IPS DF 6.9 (cell line): ENCODE data around the gene PTGFR.

Source experiments
- DNase-seq: peaks from one replicate; pipeline ENCODE4 v3.0.0-alpha.2; 2013; ENCODE audit warnings: low read depth, low spot score
- H3K27ac ChIP-seq: one replicate; pipeline ENCODE4 v1.5.1; 2013; ENCODE audit warnings: low read length, control low read depth
- H3K27me3 ChIP-seq: 2 replicates; pipeline ENCODE4 v1.6.1; 2013; ENCODE audit warnings: mild to moderate bottlenecking, low read length; ENCODE audit not compliant: control insufficient read depth, insufficient read depth
- H3K36me3 ChIP-seq: 2 replicates; pipeline ENCODE4 v1.6.1; 2013; ENCODE audit warnings: low read length; ENCODE audit not compliant: control insufficient read depth, insufficient read depth
- H3K4me1 ChIP-seq: 2 replicates; pipeline ENCODE4 v1.6.1; 2013; ENCODE audit warnings: low read length; ENCODE audit not compliant: control insufficient read depth, insufficient read depth
- H3K4me3 ChIP-seq: 2 replicates; pipeline ENCODE4 v1.5.1; 2013; ENCODE audit warnings: mild to moderate bottlenecking, low read length
- H3K9me3 ChIP-seq: 2 replicates; pipeline ENCODE4 v1.6.1; 2013; ENCODE audit warnings: low read length, inconsistent platforms; ENCODE audit not compliant: control insufficient read depth, insufficient read depth
- WGBS: extraction: QIAGEN DNeasy Blood & Tissue Kit; methylation state at CpG from one replicate; pipeline ENCODE4 v1.1.7; 2013; ENCODE audit warnings: mixed read lengths, missing lambda C conversion rate; ENCODE audit not compliant: insufficient read length, insufficient coverage; 5-methylcytosine and 5-hydroxymethylcytosine counted together

The PTGFR gene

GRCh38 chr1:78543941-78544643 lies 53.3 kb downstream of the PTGFR start:
- no peaks in the 10 kb centered on the region for H3K4me1 ChIP-seq
- no peak overlapping the region for H3K27ac ChIP-seq
- H3K27me3 ChIP-seq, result no peaks in the 10 kb centered on the region
- no peaks in the 10 kb centered on the region for H3K36me3 ChIP-seq
- no peak overlapping the region for H3K4me3 ChIP-seq
- WGBS, result no CpG with 5 or more reads among the region's 3 CpGs
- H3K9me3 ChIP-seq, result no peaks in the 10 kb centered on the region
- DNase-seq, result no peak

GRCh38 chr1:78547081-78547480 lies 56.3 kb downstream of the PTGFR start:
- WGBS, result no CpG with 5 or more reads among the region's 1 CpG

GRCh38 chr1:78549331-78549730 lies 58.6 kb downstream of the PTGFR start:
- no peaks in the 10 kb centered on the region for H3K27me3 ChIP-seq
- H3K4me3 ChIP-seq, result no peak overlapping the region
- no peak for DNase-seq
- H3K27ac ChIP-seq, result no peak overlapping the region
- H3K9me3 ChIP-seq, result no peaks in the 10 kb centered on the region
- WGBS, result no CpG with 5 or more reads among the region's 3 CpGs
- H3K4me1 ChIP-seq, result no peaks in the 10 kb centered on the region
- no peaks in the 10 kb centered on the region for H3K36me3 ChIP-seq

More at GRCh38 chr1:78547081-78547480, 56.3 kb downstream of the PTGFR start:
- H3K9me3 ChIP-seq, result no peaks in the 10 kb centered on the region
- H3K4me3 ChIP-seq, result no peak overlapping the region
- no peaks in the 10 kb centered on the region for H3K36me3 ChIP-seq
- no peaks in the 10 kb centered on the region for H3K4me1 ChIP-seq
- DNase-seq, result no peak
- no peaks in the 10 kb centered on the region for H3K27me3 ChIP-seq
- no peak overlapping the region for H3K27ac ChIP-seq

- Histone ChIP-seq H3K36me3 (no peaks in the 10 kb centered on the region), H3K27ac (no peak overlapping the region), H3K4me3 (no peak overlapping the region), H3K4me1 (no peaks in the 10 kb centered on the region), H3K9me3 (no peaks in the 10 kb centered on the region), H3K27me3 (no peaks in the 10 kb centered on the region)
- no peak for DNase-seq
- no CpG with 5 or more reads among the region's 3 CpGs for WGBS
These were observed 59.1 kb downstream of the PTGFR start for GRCh38 chr1:78549891-78550290.

- no peaks in the 10 kb centered on the region for H3K9me3 ChIP-seq
- no peaks in the 10 kb centered on the region for H3K4me1 ChIP-seq
- no peak overlapping the region for H3K4me3 ChIP-seq
- H3K36me3 ChIP-seq, result no peaks in the 10 kb centered on the region
- no peak overlapping the region for H3K27ac ChIP-seq
- no peaks in the 10 kb centered on the region for H3K27me3 ChIP-seq
- peak; percentile 16 for DNase-seq
- WGBS, result no CpG with 5 or more reads among the region's 5 CpGs
These were observed 63.1 kb downstream of the PTGFR start for GRCh38 chr1:78553859-78554258.

GRCh38 chr1:78554840-78555239 lies 64.1 kb downstream of the PTGFR start:
- Histone ChIP-seq H3K27ac (no peak overlapping the region), H3K9me3 (no peaks in the 10 kb centered on the region), H3K4me1 (no peaks in the 10 kb centered on the region), H3K4me3 (no peak overlapping the region), H3K36me3 (no peaks in the 10 kb centered on the region), H3K27me3 (no peaks in the 10 kb centered on the region)
- DNase-seq, result no peak

GRCh38 chr1:78559680-78560079 lies 68.9 kb downstream of the PTGFR start:
- no peak for DNase-seq
- no peak overlapping the region for H3K4me3 ChIP-seq
- H3K9me3 ChIP-seq, result no peaks in the 10 kb centered on the region
- no peak overlapping the region for H3K27ac ChIP-seq
- H3K4me1 ChIP-seq, result no peaks in the 10 kb centered on the region
- H3K27me3 ChIP-seq, result no peaks in the 10 kb centered on the region
- H3K36me3 ChIP-seq, result no peaks in the 10 kb centered on the region

GRCh38 chr1:78560811-78561210 lies 70.0 kb downstream of the PTGFR start:
- Histone ChIP-seq H3K4me1 (no peaks in the 10 kb centered on the region), H3K9me3 (no peaks in the 10 kb centered on the region), H3K36me3 (no peaks in the 10 kb centered on the region), H3K27me3 (no peaks in the 10 kb centered on the region), H3K4me3 (no peak overlapping the region), H3K27ac (no peak overlapping the region)
- no peak for DNase-seq
- no CpG with 5 or more reads among the region's 1 CpG for WGBS

- H3K4me1 ChIP-seq, result no peaks in the 10 kb centered on the region
- no peaks in the 10 kb centered on the region for H3K9me3 ChIP-seq
- H3K27ac ChIP-seq, result no peak overlapping the region
- H3K4me3 ChIP-seq, result no peak overlapping the region
- no CpG with 5 or more reads among the region's 2 CpGs for WGBS
- no peaks in the 10 kb centered on the region for H3K27me3 ChIP-seq
- no peak for DNase-seq
- H3K36me3 ChIP-seq, result no peaks in the 10 kb centered on the region
These were observed 71.1 kb downstream of the PTGFR start for GRCh38 chr1:78561856-78562255.

- no peak overlapping the region for H3K4me3 ChIP-seq
- no CpG with 5 or more reads among the region's 2 CpGs for WGBS
- no peak overlapping the region for H3K27ac ChIP-seq
- H3K4me1 ChIP-seq, result no peaks in the 10 kb centered on the region
- DNase-seq, result no peak
- no peaks in the 10 kb centered on the region for H3K27me3 ChIP-seq
- no peaks in the 10 kb centered on the region for H3K36me3 ChIP-seq
- H3K9me3 ChIP-seq, result no peaks in the 10 kb centered on the region
These were observed 74.6 kb downstream of the PTGFR start for GRCh38 chr1:78565393-78565792.

- H3K27me3 ChIP-seq, result no peaks in the 10 kb centered on the region
- no peaks in the 10 kb centered on the region for H3K36me3 ChIP-seq
- WGBS, result no CpG with 5 or more reads among the region's 2 CpGs
- H3K4me3 ChIP-seq, result no peak overlapping the region
- no peaks in the 10 kb centered on the region for H3K4me1 ChIP-seq
- no peak overlapping the region for H3K27ac ChIP-seq
- no peaks in the 10 kb centered on the region for H3K9me3 ChIP-seq
- no peak for DNase-seq
These were observed 79.8 kb downstream of the PTGFR start for GRCh38 chr1:78570539-78570938.
